RPMI7951 (cell line): ENCODE measurements around the gene COLEC11. TPM values are rescaled to one million over a fixed set of nuclear protein-coding genes. Genes with fewer than 3 reads are reported as not detected.

Experiments
- DNase-seq: peaks from one replicate; pipeline ENCODE4 v3.0.0-alpha.2; 2012; ENCODE audit warnings: low read depth
- total RNA-seq: library from RNA; depleted of rRNA; stranded (reverse); fragments of >200 nt; shearing (Covaris generic); gene quantifications from 2 replicates; pipeline ENCODE4 v1.2.3, GENCODE V29; 2014

COLEC11 gene
- total RNA-seq, 1 experiment from 2014 or later, result 0.48 TPM

DNA sequence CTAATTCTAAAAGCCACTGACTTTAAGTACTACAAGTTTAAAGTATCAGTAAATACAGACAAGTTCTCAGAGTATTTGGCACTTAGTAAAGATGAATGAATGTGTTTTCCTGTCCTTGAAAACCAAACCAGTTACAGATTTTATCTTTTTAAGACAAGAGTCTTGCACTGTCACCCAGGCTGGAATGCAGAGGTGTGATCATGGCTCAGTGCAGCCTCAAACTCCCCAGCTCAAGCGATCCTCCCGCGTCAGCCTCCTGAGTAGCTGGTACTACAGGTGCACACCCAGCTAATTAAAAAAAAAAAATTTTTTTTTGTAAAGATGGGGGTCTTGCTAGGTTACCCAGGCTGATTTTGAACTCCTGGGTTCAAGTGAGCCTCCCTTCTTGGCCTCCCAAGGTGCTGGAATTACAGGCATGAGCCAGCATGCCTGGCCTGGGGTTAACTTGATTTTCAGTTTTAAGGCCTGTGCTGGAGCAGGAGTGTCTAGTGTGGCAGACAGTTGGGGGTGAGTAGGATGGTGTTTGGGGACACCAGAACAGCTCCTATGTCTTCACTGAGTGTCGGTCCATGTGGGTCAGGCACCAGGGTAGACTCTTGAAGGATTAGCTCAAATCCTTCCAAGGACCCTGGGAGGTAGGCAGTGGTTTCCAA is 10.2 kb upstream of the COLEC11 start:
- no peak for DNase-seq

DNA sequence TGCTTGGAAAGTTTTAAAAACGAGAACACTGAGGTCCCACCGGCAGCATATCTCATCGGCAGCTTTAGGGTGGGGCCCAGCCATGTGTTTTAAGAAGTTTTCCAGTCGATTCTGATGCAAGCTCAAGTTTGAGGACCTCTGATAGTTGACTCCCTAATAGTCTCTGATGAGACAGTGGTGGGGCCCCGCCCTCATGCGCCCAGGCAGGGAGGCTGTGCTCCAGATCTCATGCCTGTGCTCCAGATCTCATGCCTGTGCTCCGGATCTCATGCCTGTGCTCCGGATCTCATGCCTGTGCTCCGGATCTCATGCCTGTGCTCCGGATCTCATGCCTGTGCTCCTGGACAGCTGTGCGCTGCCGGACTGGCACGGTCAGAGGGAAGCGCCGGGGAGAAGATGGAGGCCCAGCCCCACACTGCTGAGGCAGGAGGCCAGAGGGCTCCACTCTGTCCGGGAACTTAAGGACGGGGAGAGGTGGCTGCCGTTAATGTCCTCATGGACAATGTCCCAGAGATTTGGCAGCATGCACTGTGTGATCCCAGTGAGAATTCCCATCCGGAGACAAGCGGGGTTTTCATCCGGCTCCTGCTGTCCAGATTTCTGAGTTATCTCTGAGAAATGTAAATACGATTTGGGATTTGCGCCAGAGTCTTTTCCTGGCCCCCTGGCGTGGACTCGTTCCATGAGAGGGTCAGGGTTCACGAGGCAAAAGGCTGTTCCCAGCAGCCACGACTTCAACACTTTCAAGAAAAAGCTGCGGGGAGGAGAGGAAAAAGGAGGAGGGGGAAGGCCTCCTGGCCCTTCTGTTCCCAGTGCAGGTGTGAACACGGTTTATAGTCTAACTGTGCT is 9.4 kb upstream of the COLEC11 start:
- no peak for DNase-seq

DNA sequence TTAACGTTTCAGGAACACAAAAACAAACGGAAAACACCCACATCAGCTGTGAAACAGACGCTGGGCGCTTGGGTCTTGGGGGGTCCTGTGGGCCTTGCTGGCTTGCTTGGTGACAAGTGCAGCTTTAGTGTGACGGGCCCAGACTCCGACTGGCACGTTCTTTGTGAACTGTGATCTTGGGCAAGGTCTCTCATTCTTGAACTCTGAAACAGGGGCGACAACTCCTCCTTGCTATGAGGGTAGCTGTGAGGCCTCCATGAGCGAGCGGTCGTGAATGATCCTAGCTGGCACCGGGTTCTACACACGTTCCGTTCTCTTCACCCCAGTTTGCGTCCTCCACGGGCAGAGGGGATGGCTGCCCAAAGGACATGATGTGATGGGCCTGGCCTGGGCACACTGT is 8.7 kb upstream of the COLEC11 start:
- no peak for DNase-seq

DNA sequence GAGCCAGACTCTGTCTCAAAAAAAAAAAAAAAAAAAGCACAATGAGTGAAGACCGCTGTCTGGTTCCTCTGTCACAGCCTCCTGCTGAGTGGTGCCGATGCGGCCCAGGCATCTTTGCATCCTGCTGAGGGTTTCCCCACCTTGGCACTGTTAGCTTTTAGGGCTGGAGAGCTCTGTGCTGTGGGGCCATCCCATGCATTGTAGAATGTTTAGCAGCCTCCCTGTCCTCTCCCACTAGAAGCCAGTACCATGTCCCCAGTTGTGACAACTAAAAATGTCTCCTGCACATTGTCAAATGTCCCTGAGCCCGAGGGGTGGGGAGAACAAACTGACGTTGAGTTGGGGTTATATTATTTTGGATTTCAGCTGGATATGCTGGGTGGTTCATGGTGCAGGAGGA is 7.9 kb upstream of the COLEC11 start:
- no peak for DNase-seq

DNA sequence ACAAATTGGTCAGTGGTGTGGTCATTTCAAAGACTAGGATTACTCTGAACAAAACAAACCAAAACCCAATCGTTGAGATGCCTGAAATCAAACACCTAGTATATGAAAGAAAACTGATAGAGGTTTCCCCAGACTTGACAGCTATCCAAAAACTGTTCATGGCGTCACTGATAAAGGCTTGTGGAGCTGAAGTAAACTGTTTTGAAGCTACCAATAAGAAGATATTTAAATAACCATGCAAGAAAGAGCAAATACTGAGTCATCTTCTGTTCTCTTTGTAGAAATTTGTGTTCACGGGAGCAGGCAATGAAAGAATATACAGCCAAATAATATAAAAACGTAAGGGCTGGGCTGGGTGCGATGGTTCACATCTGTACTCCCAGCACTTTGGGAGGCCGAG is 7.5 kb upstream of the COLEC11 start:
- DNase-seq, result no peak

DNA sequence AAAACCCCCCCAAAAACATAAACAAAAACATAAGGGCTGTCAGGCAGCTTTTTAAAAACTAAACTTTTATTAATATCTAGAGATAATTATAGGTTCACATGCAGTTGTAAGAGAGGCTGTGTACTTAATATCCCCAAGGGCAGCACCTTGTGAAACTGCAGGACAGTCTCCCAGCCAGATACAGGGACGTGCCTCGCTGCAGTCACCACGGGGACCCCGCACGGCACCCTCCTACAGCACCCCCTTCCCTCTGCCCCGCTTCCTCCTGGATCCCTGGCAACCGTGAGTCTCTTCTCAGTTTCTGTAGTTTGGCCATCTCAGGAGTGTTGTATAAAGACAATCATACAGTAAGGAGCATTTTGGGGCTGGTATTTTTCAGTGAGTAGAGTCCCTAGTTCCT is 6.8 kb upstream of the COLEC11 start:
- DNase-seq, result no peak

DNA sequence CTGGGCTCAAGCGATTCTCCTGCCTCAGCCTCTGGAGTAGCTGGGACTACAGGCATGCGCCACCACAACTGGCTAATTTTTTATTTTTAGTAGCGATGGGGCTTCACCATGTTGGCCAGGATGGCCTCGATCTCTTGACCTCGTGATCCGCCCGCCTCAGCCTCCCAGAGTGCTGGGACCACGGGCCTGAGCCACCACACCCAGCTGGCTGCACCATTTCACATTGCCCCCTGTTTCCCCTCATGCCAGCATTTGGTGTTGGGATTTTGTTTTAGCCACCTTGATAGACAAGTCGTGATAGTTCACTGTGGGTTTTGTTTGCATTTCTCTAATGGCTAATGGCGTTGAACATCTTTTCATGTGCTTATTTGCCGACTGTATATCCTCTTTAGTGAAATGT is 5.8 kb upstream of the COLEC11 start:
- DNase-seq, result no peak

DNA sequence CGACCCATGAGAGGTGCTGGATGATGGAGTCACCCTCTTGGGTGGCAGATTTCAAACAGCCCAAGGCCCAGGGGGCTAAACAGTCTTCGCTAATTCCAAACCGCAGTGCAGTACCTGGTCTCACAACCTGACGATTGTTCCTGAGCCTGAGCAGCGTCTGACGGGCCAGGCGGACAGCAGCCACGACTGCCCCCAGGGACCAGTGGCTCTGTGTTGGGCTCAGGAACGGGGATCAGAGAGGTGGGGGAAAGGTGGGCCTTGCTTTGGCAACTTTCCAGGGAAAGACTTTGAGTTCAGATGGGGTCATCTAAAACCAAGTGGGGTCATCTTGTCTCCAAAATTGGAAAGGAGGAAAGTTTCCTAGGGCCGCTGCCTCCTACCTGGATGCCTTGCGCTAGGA is 492 bp downstream of the COLEC11 start:
- DNase-seq, result no peak

DNA sequence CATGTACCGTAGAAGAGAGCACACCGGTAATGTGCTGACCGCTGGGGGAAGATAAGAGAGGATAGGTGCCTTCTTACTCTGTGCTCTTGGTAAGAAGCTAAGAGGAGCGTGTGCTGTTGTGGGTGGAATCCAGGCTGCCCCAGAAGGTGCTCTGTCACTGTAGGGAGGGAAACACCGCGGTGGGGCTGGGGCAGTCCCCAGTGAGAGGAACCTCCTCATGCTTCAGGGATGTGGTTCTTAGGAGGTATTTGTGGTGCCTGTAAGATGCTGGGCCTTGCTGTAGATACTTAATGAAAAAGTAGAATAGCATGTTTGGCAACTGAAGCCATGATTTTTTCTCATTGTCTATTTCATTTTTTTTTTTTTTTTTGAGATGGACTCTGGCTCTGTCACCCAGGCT is 1.1 kb downstream of the COLEC11 start:
- DNase-seq, result no peak

DNA sequence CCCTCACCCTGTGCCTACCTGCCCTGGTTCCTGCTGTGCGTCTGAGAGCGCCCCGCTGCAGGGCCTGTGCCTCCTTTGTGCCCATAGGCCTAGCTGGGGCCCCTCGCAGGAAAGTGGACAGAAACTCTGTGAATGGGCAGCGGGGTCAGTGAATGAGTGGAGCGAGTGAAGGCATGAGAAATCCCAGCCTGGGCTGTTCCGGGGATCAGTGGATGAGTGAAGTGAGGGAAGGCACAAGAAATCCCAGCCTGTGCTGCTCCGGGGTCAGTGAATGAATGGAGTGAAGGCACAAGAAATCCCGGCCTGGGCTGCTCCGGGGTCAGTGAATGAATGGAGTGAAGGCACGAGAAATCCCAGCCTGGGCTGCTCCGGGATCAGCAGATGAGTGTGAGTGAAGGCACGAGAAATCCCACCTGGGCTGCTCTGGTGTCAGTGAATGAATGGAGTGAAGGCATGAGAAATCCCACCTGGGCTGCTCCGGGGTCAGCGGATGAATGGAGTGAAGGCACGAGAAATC is 2.0 kb downstream of the COLEC11 start:
- no peak for DNase-seq

DNA sequence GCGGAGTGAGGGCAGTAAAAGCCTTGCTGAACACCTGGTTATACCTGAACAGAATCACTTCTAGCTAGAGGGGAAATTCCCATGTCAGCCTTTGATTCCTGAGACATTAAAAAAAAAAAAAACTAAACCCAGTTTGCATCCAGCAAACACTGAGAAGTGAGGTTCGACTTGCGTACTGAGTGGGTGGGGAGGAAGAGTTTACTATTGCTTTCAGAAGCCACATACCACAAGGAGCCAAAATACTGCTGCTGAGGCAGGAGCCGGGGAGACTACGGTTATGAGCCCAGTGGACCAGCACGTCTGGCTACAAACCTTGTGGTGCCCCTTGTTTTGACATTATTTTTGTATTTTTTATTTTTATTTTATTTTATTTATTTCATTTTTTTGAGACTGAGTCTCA is 2.7 kb downstream of the COLEC11 start:
- DNase-seq, result no peak

DNA sequence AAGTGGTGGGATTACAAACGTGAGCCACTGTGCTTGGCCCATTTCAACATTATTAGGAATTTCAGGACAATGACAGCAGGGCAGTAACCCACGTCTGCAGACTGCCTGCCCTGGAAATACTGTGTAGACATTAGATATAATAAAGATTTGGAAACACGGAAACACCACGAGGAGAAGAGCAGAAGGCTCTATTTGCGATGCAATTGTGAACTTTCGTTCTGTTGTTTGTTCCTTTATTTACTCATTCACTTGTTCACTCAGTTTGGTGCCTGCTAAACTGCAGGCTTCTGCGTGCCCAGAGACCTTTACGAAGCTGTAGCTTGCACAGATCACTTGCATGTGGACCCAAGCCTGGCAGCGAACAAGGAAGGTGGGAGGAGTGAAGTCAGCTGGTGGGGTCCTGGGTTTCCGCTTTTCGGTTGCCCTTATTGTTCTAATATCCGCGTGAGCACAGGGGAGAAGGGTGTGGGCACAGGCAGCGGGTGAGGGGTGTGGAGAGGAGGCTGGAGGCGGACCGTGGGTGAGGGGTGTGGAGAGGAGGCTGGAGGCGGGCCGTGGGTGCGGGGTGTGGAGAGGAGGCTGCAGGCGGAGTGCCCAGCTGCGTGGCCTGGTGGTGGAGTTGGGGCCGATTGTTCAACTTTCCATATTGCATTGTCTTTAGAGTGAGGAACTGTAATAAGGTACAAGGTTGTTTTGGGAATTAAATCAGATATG is 3.4 kb downstream of the COLEC11 start:
- no peak for DNase-seq

DNA sequence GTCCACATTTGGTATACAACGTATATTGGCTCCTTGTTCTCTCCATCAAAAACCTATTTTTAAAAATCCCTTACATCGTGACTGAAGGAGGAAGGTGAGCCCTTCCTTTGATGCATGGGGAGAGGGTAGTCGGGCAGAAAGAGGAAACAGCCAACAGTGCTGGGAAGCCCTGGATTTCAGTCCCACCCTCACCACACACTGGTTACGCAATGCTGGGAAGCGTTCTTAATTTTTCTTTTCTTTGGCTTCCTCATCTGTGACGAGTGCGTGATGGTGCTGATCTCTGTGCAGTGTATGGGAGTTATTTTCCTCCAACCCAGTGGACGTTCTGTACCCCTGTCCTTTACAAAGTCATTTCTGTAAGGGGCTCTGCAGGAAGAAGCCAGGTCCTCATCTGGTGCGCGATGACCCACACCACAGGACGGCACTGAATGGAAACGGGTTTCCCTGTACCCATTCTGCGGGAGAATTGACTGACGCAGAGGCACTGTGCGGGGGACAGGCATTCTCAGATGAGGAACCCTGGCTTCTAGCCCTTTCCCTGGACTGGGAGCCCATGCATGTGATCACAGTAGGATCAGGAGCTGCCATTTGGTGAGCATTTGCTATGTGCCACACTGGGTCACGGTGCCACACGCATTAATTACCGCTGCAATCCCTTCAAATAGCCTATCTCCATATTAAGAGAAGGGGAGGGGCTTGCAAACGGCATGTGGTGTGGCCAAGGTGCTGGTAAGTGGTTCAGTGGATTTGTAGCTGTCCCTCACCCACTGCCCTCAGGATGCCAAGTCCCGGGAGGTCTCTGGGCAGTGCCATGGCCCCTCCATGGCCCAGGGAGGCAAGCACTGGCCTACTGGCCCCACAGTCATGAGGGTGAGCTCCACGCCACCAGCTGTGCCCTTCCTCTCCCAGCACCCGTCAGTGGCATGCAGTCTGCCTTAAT is 4.3 kb downstream of the COLEC11 start:
- no peak for DNase-seq

DNA sequence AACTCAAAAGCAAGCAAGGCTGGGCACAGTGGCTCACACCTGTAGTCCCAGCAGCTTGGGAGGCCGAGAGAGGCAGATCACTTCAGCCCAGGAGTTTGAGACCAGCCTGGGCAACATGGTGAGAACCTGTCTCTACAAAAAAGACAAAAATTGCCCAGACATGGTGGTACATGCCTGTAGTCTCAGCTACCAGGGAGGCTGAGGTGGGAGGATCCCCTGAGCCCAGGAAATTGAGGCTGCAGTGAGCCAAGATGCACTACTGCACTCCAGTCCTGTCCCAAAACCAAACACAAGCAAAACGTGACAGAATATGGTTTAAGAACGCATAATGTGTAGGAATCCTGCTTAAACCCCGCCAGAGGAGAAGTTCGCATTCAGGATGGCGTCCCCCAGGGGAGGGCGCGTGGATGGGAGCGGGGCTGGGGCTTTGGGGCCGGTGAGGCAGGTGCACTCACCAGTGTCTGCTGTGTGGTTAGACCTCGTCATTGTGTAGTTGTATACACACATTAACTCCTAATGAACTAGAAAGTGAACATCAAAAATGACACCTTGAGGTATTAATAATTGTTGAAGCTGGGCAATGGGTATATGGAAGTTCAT is 5.4 kb downstream of the COLEC11 start:
- no peak for DNase-seq

DNA sequence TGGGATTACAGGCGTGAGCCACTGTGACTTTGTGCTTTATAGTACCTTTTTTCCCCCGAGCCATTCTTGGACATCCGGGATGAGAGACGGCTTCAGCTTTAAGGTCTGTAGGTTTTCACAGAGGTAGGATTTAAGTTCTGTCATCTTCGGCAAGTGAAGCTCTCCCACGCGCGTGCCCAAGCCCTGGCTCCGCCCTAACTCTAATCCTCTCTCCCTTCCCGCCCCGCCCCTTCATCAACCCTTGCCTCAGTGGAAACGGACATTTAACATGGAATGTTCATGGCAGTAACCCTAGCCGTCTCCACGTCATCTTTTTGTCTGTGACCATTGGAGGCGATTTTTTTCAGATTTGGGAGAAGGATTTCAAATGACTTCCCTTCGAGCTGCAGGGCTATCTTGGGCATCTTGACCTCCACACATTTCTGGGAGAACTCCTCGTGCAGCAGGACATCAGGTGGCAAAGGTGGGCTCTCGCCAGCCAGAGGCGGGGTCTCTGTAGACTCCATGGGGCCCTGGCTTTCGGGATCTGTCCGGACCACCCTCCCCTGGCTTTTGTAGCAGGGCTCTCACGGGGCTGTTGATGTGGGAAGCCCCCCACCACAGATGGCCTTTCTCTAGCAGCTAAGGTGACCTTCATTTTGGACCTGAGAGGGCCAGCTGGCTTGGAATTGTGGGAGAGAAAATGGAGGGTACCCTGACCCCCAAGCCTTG is 6.8 kb downstream of the COLEC11 start:
- no peak for DNase-seq

DNA sequence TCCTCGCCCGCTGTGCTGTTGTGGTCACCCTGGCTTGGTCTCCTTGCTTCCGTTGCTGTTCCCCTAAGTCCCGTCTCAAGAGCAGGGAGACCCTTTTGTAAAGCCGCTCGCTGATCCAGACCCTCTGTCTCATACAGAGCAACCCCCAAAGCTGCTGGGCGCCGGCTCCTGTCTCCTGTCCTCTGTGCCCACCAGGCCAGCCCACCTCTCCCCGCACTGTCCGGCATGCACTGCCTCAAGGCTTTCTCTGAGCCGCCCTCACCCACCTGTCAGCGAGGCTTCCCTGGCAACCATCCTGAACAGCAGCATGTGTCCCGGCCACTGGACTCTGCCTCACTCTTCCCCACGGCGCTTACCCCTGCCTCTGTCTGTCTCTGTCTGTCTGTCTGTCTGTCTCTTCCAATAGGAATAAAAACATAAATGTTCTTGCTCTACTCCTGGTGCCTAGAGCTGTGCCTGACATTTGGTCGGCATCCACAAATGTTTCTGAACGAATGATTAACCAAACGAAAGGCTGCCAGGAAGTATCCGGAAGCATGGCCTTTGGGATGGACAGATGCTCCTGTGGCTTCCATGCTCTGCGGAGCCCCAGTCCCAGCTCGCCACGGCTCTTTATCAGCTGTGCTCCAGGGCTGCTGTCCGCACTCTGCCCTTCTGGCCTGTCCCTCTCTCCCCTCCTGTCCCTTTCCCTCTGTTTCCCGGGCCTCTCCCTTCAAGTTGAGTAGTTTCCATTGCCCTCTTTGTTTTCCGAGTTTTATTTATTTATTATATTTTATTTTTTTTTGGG is 7.8 kb downstream of the COLEC11 start:
- DNase-seq, result no peak

DNA sequence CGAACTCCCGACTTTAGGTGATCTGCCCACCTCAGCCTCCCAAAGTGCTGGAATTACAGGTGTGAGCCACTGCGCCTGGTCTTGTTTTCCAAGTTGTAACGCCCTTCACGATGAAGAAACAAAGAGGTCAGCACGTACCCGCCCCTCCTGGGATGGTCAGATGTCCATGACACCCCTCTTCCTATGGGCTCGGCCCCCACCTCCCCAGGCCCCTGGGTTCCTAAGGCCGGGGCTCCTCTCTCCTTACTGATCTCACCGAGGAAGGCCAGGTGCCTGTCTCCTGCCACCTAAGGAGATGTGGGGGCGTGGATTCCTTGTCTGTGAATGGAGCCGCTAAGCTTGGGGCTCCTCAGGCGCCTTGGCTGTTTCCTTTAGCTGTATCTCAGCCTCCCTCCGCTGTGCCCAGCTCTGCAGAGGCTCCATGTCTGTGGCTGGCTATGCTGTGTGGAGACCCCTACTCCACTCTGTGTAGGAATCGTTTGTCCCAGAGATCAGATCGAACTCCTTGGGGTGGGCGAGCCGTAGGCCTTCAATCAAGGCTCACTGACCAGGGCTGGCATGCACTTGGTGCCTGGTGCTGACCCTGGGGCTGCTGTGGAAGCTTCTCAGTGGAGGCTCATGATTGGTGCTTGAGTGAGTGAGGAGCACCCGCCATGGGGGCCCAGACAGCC is 8.8 kb downstream of the COLEC11 start:
- DNase-seq, result no peak

DNA sequence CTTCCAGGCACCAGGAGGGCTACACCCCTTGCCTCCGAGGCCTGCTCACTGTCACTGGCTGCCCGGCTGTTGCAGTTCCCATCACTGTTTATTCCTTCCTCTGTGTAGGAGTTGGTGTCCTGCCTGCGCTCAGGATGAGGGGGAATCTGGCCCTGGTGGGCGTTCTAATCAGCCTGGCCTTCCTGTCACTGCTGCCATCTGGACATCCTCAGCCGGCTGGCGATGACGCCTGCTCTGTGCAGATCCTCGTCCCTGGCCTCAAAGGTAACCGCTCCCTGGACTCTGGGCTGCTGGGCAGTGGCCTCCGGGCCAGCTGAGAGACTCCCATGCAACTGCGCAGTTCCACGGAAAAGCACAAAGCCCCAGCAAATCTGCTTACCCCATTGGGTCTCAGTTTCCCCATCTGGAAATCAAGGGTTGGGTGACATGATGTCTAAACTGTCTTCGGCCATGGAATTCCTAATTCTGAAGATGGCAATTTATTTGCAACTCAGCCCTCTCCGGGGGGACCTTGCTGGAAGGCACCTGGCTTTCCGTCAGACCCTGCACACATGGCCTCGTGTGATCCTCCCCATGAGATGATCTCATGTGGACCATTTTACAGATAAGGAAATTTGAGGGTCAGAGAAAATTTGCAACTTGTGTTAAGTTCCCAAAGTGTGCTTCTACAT is 9.4 kb downstream of the COLEC11 start:
- DNase-seq, result no peak
